Stimulated activated naive CD8-positive, alpha-beta T cell treated with anti-CD3 and anti-CD28 coated beads, Interleukin-15, amount 100 ng/mL, for 72 hours (primary cell): ENCODE data around the gene MANBA.
A peak's percentile ranks its signal among the peaks of the same experiment; 100 is the strongest.

Experiments used
- ATAC-seq: fragments of 150-1000 bp; cut with Tn5 transposase; 2 replicates; pipeline ENCODE4 v1.10.0; 2021; ENCODE audit warnings: mild to moderate bottlenecking, moderate library complexity
- DNase-seq, 2 donors: peaks; one replicate each; pipeline ENCODE4 v3.0.0; 2021 to 2022
- H3K27ac Mint-ChIP-seq, 2 donors: one replicate each; pipeline ENCODE4 v1.8.0; 2022; ENCODE audit warnings: mild to moderate bottlenecking in 2 of 2, mixed read lengths in 2 of 2, moderate library complexity in 2 of 2
- H3K27me3 Mint-ChIP-seq: one replicate; pipeline ENCODE4 v1.8.0; 2022; ENCODE audit warnings: mixed read lengths
- H3K4me1 Mint-ChIP-seq: one replicate; pipeline ENCODE4 v1.8.0; 2022; ENCODE audit warnings: mild to moderate bottlenecking, mixed read lengths
- H3K4me3 Mint-ChIP-seq, 2 donors: one replicate each; pipeline ENCODE4 v1.8.0; 2022; ENCODE audit warnings: mild to moderate bottlenecking in 2 of 2, mixed read lengths in 2 of 2, moderate library complexity in 1 of 2
- H3K9me3 Mint-ChIP-seq, 2 donors: one replicate each; pipeline ENCODE4 v1.8.0; 2022; ENCODE audit warnings: mixed read lengths in 2 of 2

The MANBA gene

DNA sequence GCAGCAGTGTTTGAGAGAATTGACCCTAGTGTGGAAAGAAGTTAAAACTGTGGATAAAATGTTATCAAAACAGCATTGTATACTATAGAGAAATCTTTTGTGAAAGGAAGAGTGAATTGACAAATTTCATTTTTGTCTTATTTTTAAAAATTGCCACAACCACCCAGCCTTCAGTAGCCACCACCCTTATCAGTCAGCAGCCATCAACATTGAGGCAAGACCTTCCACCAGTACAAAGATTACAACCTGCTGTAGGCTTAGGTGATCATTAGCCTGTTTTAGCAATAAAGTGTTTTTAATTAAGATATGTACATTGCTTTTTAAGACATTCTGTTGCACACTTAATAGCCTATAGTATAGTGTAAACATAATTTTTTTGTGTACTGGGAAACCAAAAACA is 168.5 kb downstream of the MANBA start:
- no peak for ATAC-seq

DNA sequence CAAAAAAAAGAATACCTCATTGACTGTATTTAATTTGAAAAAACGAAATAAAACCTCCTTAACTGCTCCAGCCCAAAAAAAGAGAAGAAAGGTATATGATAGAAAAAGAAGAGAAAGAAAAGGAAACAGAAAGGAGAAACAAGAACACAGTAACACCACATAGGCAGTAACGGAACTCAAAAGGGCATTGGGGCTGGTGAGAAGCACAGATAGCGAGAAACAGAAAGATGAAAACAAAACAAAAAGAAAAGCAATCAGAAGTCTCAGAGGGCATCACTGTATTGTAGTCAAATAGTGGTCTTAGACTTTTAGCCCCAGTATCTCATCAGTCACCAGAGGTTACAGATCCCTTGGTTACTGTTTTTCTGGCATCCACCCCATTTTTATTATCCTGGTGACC is 171.0 kb downstream of the MANBA start:
- peaks cover 97% of the 10 kb centered on the region for H3K4me1 Mint-ChIP-seq
- H3K27ac Mint-ChIP-seq, result peak overlapping the region in 1 of 2 donors; percentile 69
- peak overlapping the region; percentile 13 to 43 for H3K4me3 Mint-ChIP-seq
- H3K27me3 Mint-ChIP-seq, result no peaks in the 10 kb centered on the region
- ATAC-seq (no peak), DNase-seq (no peak)
- no peaks in the 10 kb centered on the region for H3K9me3 Mint-ChIP-seq

More for the DNA sequence above, 168.5 kb downstream of the MANBA start:
- Mint-ChIP-seq H3K27me3 (no peaks in the 10 kb centered on the region), H3K4me1 (peaks cover 94% of the 10 kb centered on the region), H3K9me3 (no peaks in the 10 kb centered on the region), H3K27ac (no peak overlapping the region), H3K4me3 (no peak overlapping the region)
- no peak for DNase-seq

DNA sequence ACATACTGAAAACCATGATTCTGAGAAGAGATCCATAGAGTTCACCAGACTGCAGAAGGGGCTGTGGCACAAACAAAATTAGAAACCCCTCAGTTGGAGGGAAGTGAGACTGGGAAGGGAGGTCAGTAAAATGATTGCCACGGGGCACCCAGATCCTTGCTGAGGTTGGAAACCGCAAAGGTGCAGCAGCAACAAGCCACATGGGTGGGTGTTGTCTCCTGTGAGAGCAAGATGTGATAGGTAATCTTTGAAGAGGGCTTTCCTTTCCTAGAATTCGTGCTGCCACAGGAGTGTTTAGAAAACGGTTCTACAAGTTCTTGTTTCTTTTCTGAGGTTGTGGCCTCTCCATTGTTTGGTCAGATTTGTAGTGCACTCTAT is 174.1 kb downstream of the MANBA start:
- Mint-ChIP-seq H3K27me3 (no peaks in the 10 kb centered on the region), H3K4me1 (peaks cover 83% of the 10 kb centered on the region), H3K4me3 (peak overlapping the region; percentile 48 to 67), H3K9me3 (no peaks in the 10 kb centered on the region), H3K27ac (peak overlapping the region; percentile 88 to 90)
- DNase-seq (peak; percentile 64 to 78), ATAC-seq (peak; percentile 86)

DNA sequence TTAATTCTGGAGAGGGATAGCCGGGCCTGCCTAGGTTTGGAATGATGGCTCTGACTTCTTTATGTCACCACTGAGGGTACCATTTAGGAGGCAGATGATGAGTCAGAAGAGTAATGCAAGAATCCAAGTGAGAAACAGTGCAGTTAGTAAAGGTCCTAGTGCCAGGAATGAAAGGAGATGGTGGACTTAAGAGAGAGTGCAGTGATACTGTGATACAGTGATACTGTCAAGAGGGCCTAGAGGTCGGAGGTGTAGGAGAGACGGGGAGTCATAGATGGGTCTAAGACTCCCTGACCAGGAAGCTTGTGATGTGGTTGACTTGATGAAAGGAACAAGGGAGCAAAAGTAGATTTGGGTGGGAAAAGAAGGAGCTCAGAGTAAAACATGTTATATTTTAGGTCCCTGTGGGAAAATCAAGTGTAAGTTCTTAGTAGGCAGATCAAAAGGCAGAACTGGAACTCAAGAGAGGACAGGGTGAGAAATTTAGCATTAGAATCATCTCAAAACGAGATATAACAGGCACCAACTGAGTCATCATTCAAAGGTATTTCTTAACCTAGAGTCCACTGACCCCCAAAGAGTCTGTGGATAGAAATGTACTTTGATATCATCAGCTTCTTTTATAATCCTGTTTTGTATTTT is 174.6 kb downstream of the MANBA start:
- no peak for DNase-seq
- Mint-ChIP-seq H3K4me1 (peaks cover 78% of the 10 kb centered on the region), H3K27ac (peak overlapping the region; percentile 88 to 90), H3K9me3 (no peaks in the 10 kb centered on the region), H3K27me3 (no peaks in the 10 kb centered on the region), H3K4me3 (peak overlapping the region; percentile 48 to 67)
- ATAC-seq, result peak; percentile 85

DNA sequence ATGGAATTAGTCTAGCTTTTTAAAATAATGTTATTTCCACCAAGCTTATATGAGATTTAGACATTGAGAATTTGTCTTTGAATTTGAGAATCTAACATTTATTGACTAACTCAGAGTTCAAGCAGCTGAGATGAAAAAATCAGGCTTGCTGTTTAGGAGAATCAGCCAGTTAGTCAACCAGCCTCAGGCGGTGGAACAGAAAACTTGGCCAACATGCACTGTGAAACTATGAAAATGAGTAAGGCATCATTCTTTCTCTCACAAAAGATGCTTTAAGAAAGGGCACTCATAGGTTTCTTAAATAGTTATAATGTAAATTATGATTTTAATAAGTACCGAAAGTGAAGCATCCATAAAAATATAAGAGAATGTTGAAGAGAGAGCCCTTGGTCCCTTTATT is 175.4 kb downstream of the MANBA start:
- Mint-ChIP-seq H3K27ac (peak overlapping the region; percentile 19 to 88), H3K27me3 (no peaks in the 10 kb centered on the region), H3K4me3 (peak overlapping the region; percentile 48 to 67), H3K4me1 (peaks cover 73% of the 10 kb centered on the region), H3K9me3 (no peaks in the 10 kb centered on the region)
- ATAC-seq (peak; percentile 22), DNase-seq (no peak)

DNA sequence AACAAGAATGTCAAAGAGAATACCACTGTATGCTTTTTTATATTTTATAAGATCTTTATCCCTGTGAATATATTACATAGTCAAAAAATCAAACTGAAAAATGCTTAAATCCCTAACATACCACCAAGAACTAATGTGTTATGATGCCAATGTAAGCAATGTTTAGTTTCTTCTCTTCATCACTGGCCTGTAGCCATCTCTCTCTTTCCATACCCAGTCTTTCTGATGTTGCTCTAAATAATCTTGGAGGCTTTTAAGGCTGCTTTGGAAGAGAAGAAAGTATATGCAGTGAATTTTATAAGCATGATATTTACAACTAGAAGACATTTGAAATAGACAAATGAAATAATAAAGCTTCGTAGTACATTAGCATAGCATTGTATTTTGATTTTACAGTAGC is 176.7 kb downstream of the MANBA start:
- no peak overlapping the region for H3K4me3 Mint-ChIP-seq
- no peak for ATAC-seq
- peaks cover 73% of the 10 kb centered on the region for H3K4me1 Mint-ChIP-seq
- H3K27ac Mint-ChIP-seq, result peak overlapping the region; percentile 2 to 57
- DNase-seq, result no peak
- no peaks in the 10 kb centered on the region for H3K9me3 Mint-ChIP-seq
- no peaks in the 10 kb centered on the region for H3K27me3 Mint-ChIP-seq
